C4-2B (cell line): Measurements from ENCODE around the gene UBE2E1.

ENCODE experiments used
- ZFX ChIP-seq: fragments of 450-650 bp; IDR thresholded peaks from 2 replicates; pipeline ENCODE4 v1.6.1; 2017
- TF ChIP-seq, protein P1 (sequence below): fragments of 450-650 bp; conservative IDR thresholded peaks from 2 replicates; pipeline ENCODE4 v1.5.1; 2017; ENCODE audit warnings: mild to moderate bottlenecking

DNA sequence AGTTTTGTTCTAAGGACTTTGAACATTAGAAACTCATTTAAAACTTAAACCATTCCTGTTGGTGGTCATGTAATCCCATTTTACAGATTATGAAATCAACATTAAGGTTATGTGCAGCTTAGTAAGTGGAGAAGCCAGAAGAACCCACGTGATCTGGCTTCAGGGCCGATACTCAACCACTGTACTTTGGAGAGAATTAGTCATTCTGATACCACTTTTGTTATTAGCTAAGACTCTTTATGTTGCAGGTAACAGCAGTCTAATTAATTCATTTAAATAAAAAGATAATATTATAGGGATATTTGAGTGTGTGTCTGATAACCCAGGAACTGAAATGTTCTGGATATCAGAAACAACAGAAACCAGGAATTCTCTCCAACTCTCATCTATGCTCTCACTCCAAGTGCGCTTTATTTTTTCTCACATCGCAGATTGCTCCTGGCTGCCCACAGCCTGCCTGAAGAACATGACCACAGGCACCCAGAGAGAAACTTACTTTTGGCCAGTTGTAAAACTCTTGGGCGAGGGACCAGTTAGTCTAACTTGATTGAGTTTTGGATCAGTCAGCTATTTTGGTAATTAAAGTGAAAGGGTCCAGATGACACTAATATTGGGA lies 25.2 kb downstream of the UBE2E1 start:
- TF ChIP-seq, protein P1, sequence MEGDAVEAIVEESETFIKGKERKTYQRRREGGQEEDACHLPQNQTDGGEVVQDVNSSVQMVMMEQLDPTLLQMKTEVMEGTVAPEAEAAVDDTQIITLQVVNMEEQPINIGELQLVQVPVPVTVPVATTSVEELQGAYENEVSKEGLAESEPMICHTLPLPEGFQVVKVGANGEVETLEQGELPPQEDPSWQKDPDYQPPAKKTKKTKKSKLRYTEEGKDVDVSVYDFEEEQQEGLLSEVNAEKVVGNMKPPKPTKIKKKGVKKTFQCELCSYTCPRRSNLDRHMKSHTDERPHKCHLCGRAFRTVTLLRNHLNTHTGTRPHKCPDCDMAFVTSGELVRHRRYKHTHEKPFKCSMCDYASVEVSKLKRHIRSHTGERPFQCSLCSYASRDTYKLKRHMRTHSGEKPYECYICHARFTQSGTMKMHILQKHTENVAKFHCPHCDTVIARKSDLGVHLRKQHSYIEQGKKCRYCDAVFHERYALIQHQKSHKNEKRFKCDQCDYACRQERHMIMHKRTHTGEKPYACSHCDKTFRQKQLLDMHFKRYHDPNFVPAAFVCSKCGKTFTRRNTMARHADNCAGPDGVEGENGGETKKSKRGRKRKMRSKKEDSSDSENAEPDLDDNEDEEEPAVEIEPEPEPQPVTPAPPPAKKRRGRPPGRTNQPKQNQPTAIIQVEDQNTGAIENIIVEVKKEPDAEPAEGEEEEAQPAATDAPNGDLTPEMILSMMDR: no peak
- TF ChIP-seq ZFX: no peak
